Measurements from ENCODE around the gene UBE2M.

- TF ChIP-seq CTCF (IDR thresholded peaks at IDR 0.05) (no peak), POLR2A (IDR thresholded peaks at IDR 0.05) (no peak)
These were observed 4.5 kb downstream of the UBE2M start for GRCh38 chr19:58553799-58554493.
